ENCODE results near the gene KIF9.

KIF9 gene

GRCh38 chr3:47247131-47248064, 35.2 kb downstream of the KIF9 start:
- H3K9me3 ChIP-seq (ENCODE audit: control insufficient read depth, low read length), result no peaks in the 10 kb centered on the region
- H3K27me3 ChIP-seq (replicated peaks; ENCODE audit: control insufficient read depth, insufficient read depth, low read length), result no peaks in the 10 kb centered on the region
- no peaks in the 10 kb centered on the region for H3K4me1 ChIP-seq (ENCODE audit: control insufficient read depth, insufficient read depth, low read length)
- no peak overlapping the region for H3K9ac ChIP-seq (ENCODE audit: low read length)
- no peaks in the 10 kb centered on the region for H3K36me3 ChIP-seq (ENCODE audit: control insufficient read depth, insufficient read depth, low read length, severe bottlenecking)
- DNase-seq (ENCODE audit: low read depth), result no peak
- no peak overlapping the region for H3K4me3 ChIP-seq (ENCODE audit: low read length)

- Histone ChIP-seq H3K4me1 (ENCODE audit: control insufficient read depth, insufficient read depth, low read length) (no peaks in the 10 kb centered on the region), H3K9me3 (ENCODE audit: control insufficient read depth, low read length) (no peaks in the 10 kb centered on the region), H3K36me3 (ENCODE audit: control insufficient read depth, insufficient read depth, low read length, severe bottlenecking) (no peaks in the 10 kb centered on the region), H3K9ac (ENCODE audit: low read length) (no peak overlapping the region), H3K27me3 (replicated peaks; ENCODE audit: control insufficient read depth, insufficient read depth, low read length) (no peaks in the 10 kb centered on the region), H3K4me3 (ENCODE audit: low read length) (no peak overlapping the region)
- DNase-seq (ENCODE audit: low read depth), result no peak
Measured at GRCh38 chr3:47245271-47245670, 37.3 kb downstream of the KIF9 start.

- Histone ChIP-seq H3K4me1 (ENCODE audit: control insufficient read depth, insufficient read depth, low read length) (no peaks in the 10 kb centered on the region), H3K36me3 (ENCODE audit: control insufficient read depth, insufficient read depth, low read length, severe bottlenecking) (no peaks in the 10 kb centered on the region), H3K9ac (ENCODE audit: low read length) (no peak overlapping the region), H3K9me3 (ENCODE audit: control insufficient read depth, low read length) (no peaks in the 10 kb centered on the region), H3K27me3 (replicated peaks; ENCODE audit: control insufficient read depth, insufficient read depth, low read length) (no peaks in the 10 kb centered on the region), H3K4me3 (ENCODE audit: low read length) (no peak overlapping the region)
- no peak for DNase-seq (ENCODE audit: low read depth)
Measured at GRCh38 chr3:47244531-47245100, 38.0 kb downstream of the KIF9 start.

GRCh38 chr3:47243419-47244147, 39.0 kb downstream of the KIF9 start:
- Histone ChIP-seq H3K27me3 (replicated peaks; ENCODE audit: control insufficient read depth, insufficient read depth, low read length) (no peaks in the 10 kb centered on the region), H3K4me1 (ENCODE audit: control insufficient read depth, insufficient read depth, low read length) (no peaks in the 10 kb centered on the region), H3K9ac (ENCODE audit: low read length) (no peak overlapping the region), H3K9me3 (ENCODE audit: control insufficient read depth, low read length) (no peaks in the 10 kb centered on the region), H3K36me3 (ENCODE audit: control insufficient read depth, insufficient read depth, low read length, severe bottlenecking) (no peaks in the 10 kb centered on the region), H3K4me3 (ENCODE audit: low read length) (no peak overlapping the region)
- no peak for DNase-seq (ENCODE audit: low read depth)

DNA sequence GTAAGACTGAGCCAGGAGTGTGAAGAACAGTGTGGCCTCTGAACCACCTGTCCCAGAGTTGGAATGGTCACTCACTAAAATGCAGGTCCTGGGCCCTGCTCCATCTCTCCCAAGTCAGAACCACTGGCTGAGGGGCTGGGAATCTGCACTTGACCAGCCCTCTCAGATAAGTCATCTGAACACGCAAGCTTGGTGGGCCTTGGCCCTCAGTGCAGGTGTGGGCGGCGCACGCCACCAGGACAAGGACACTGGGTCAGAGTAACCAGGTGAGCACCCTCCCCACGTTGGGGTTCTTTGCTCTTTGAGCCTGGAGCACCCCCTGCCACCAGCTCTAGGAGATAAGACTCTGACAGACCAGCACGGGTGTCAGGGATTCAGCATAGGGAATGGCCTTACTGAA, 42.7 kb downstream of the KIF9 start:
- H3K27me3 ChIP-seq (replicated peaks; ENCODE audit: control insufficient read depth, insufficient read depth, low read length), result no peaks in the 10 kb centered on the region
- H3K4me3 ChIP-seq (ENCODE audit: low read length), result no peak overlapping the region
- H3K9ac ChIP-seq (ENCODE audit: low read length), result no peak overlapping the region
- H3K36me3 ChIP-seq (ENCODE audit: control insufficient read depth, insufficient read depth, low read length, severe bottlenecking), result no peaks in the 10 kb centered on the region
- no peaks in the 10 kb centered on the region for H3K4me1 ChIP-seq (ENCODE audit: control insufficient read depth, insufficient read depth, low read length)
- H3K9me3 ChIP-seq (ENCODE audit: control insufficient read depth, low read length), result no peaks in the 10 kb centered on the region
- no peak for DNase-seq (ENCODE audit: low read depth)

- Histone ChIP-seq H3K4me3 (ENCODE audit: low read length) (no peak overlapping the region), H3K9me3 (ENCODE audit: control insufficient read depth, low read length) (no peaks in the 10 kb centered on the region), H3K27me3 (replicated peaks; ENCODE audit: control insufficient read depth, insufficient read depth, low read length) (no peaks in the 10 kb centered on the region), H3K4me1 (ENCODE audit: control insufficient read depth, insufficient read depth, low read length) (no peaks in the 10 kb centered on the region), H3K36me3 (ENCODE audit: control insufficient read depth, insufficient read depth, low read length, severe bottlenecking) (no peaks in the 10 kb centered on the region), H3K9ac (ENCODE audit: low read length) (no peak overlapping the region)
- DNase-seq (ENCODE audit: low read depth), result no peak
Measured at GRCh38 chr3:47238017-47238416, 44.6 kb downstream of the KIF9 start.

GRCh38 chr3:47228088-47228487, 54.5 kb downstream of the KIF9 start:
- Histone ChIP-seq H3K4me3 (ENCODE audit: low read length) (no peak overlapping the region), H3K36me3 (ENCODE audit: control insufficient read depth, insufficient read depth, low read length, severe bottlenecking) (no peaks in the 10 kb centered on the region), H3K4me1 (ENCODE audit: control insufficient read depth, insufficient read depth, low read length) (peaks cover 9% of the 10 kb centered on the region), H3K27me3 (replicated peaks; ENCODE audit: control insufficient read depth, insufficient read depth, low read length) (no peaks in the 10 kb centered on the region), H3K9me3 (ENCODE audit: control insufficient read depth, low read length) (no peaks in the 10 kb centered on the region), H3K9ac (ENCODE audit: low read length) (peak overlapping the region; percentile 2)
- no peak for DNase-seq (ENCODE audit: low read depth)

DNA sequence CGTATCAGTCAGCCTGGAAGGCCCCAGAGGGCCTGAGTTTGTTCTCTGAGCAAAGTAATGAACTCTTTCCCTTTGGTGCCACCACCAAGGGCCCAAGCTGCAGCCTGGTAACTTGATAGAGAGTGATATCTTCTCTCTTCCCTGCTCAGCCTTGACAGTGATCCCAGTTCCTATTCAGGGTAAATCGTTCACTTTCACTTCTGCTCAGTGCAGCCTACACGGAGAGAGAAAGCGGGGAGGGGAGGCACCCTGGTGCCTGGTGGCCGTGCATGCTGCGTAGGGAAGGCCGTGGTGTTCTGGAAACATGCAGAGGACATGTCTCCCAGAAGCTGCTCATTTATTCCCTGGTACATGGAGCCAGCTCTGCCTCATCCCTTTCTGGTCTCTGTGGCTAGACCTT, 54.9 kb downstream of the KIF9 start:
- H3K4me3 ChIP-seq (ENCODE audit: low read length), result no peak overlapping the region
- no peak for DNase-seq (ENCODE audit: low read depth)

DNA sequence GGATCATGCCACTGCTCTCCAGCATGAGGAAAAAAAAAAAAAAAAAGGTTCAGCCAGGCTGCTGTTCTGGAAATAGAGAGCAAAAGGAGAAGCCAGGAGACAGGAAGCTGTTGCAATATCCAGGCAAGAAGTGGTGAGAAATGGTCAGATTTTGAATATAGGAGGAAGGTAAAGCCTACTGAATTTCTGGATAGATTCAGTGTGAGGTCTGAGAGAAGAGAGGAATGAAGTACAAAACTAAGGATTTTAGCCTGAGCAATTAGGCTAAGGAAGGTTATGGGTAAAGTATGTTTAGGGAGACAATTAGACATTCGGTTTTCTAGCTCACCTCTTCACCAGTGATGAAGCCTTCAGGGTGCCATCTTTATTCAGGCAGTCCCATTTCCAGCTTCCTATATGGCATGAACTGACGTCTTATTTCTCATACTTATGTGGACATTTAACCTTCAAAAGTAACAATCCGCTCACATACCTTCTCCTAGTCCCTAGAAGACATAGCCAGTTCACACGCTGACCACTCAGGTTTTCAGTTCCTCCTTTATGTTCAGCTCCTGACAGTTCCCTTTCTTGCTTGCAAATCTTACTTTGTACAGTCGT, 57.2 kb downstream of the KIF9 start:
- Histone ChIP-seq H3K4me1 (ENCODE audit: control insufficient read depth, insufficient read depth, low read length) (peaks cover 9% of the 10 kb centered on the region), H3K4me3 (ENCODE audit: low read length) (no peak overlapping the region), H3K9me3 (ENCODE audit: control insufficient read depth, low read length) (no peaks in the 10 kb centered on the region), H3K36me3 (ENCODE audit: control insufficient read depth, insufficient read depth, low read length, severe bottlenecking) (no peaks in the 10 kb centered on the region), H3K9ac (ENCODE audit: low read length) (no peak overlapping the region), H3K27me3 (replicated peaks; ENCODE audit: control insufficient read depth, insufficient read depth, low read length) (no peaks in the 10 kb centered on the region)
- peak; percentile 55 for DNase-seq (ENCODE audit: low read depth)

More for the DNA sequence above, 54.9 kb downstream of the KIF9 start:
- Histone ChIP-seq H3K9me3 (ENCODE audit: control insufficient read depth, low read length) (no peaks in the 10 kb centered on the region), H3K9ac (ENCODE audit: low read length) (peak overlapping the region; percentile 2), H3K27me3 (replicated peaks; ENCODE audit: control insufficient read depth, insufficient read depth, low read length) (no peaks in the 10 kb centered on the region), H3K4me1 (ENCODE audit: control insufficient read depth, insufficient read depth, low read length) (peaks cover 9% of the 10 kb centered on the region), H3K36me3 (ENCODE audit: control insufficient read depth, insufficient read depth, low read length, severe bottlenecking) (no peaks in the 10 kb centered on the region)

DNA sequence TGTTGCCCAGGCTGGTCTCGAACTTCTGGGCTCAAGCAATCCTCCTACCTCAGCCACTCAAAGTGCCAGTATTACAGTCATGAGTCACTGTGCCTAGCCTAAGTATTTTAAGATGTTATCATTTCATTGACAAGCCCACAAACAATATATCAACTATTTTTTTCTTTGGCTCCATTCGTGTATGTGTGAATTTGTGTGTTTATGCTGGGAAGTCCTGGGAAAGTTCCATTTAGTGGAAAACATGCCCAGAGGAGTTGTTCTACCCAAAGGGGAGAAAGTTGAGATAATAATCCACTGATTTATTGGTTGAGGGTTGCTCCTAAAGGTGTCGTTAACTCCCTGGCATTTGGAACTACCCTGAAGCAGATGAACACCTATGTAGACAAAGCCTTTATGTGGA, 58.8 kb downstream of the KIF9 start:
- Histone ChIP-seq H3K9me3 (ENCODE audit: control insufficient read depth, low read length) (no peaks in the 10 kb centered on the region), H3K27me3 (replicated peaks; ENCODE audit: control insufficient read depth, insufficient read depth, low read length) (no peaks in the 10 kb centered on the region), H3K4me1 (ENCODE audit: control insufficient read depth, insufficient read depth, low read length) (peaks cover 9% of the 10 kb centered on the region), H3K36me3 (ENCODE audit: control insufficient read depth, insufficient read depth, low read length, severe bottlenecking) (no peaks in the 10 kb centered on the region), H3K4me3 (ENCODE audit: low read length) (no peak overlapping the region), H3K9ac (ENCODE audit: low read length) (no peak overlapping the region)
- DNase-seq (ENCODE audit: low read depth), result no peak

- no peak for DNase-seq (ENCODE audit: low read depth)
- no peak overlapping the region for H3K4me3 ChIP-seq (ENCODE audit: low read length)
- H3K4me1 ChIP-seq (ENCODE audit: control insufficient read depth, insufficient read depth, low read length), result peaks cover 9% of the 10 kb centered on the region
- no peaks in the 10 kb centered on the region for H3K36me3 ChIP-seq (ENCODE audit: control insufficient read depth, insufficient read depth, low read length, severe bottlenecking)
- H3K9me3 ChIP-seq (ENCODE audit: control insufficient read depth, low read length), result no peaks in the 10 kb centered on the region
- H3K9ac ChIP-seq (ENCODE audit: low read length), result no peak overlapping the region
- H3K27me3 ChIP-seq (replicated peaks; ENCODE audit: control insufficient read depth, insufficient read depth, low read length), result no peaks in the 10 kb centered on the region
Measured at GRCh38 chr3:47221798-47222197, 60.8 kb downstream of the KIF9 start.

Data from adipocyte (in vitro differentiated cells).